Heart right ventricle (tissue), 16 donors: ENCODE data around the gene PTBP1. TPM values are rescaled to one million over a fixed set of nuclear protein-coding genes. Genes with fewer than 3 reads are reported as not detected.

Experiments
- ATAC-seq, 8 donors: fragments of 200-7000 bp; cut with Tn5 transposase; one replicate each; pipeline ENCODE4 v1.9.1; 2020; ENCODE audit warnings: mild to moderate bottlenecking in 8 of 8, moderate library complexity in 8 of 8, moderate number of reproducible peaks in 1 of 8
- DNase-seq, 2 donors: peaks; one replicate each; pipeline ENCODE4 v3.0.0-alpha.2; 2020
- H3K27ac ChIP-seq, 10 donors: fragments of 200-600 bp; sonication (generic) in 2 of 10; one replicate each; pipeline versions ENCODE4 v1.5.0 to v1.8.0; 2020 to 2022; ENCODE audit warnings: mild to moderate bottlenecking in 3 of 10
- H3K27me3 ChIP-seq, 7 donors: fragments of 200-600 bp; one replicate each; pipeline ENCODE4 v1.8.0; 2021 to 2022; ENCODE audit warnings: mild to moderate bottlenecking in 2 of 7
- H3K36me3 ChIP-seq, 9 donors: fragments of 200-600 bp; sonication (generic) in 1 of 9; one replicate each; pipeline versions ENCODE4 v1.5.0 to v1.8.0; 2020 to 2022; ENCODE audit warnings: mild to moderate bottlenecking in 2 of 9
- H3K4me1 ChIP-seq, 9 donors: fragments of 200-600 bp; sonication (generic) in 1 of 9; one replicate each; pipeline versions ENCODE4 v1.5.0 to v1.8.0; 2020 to 2022; ENCODE audit warnings: mild to moderate bottlenecking in 4 of 9
- H3K4me3 ChIP-seq, 10 donors: fragments of 200-600 bp; sonication (generic) in 2 of 10; one replicate each; pipeline versions ENCODE4 v1.5.0 to v1.8.0; 2020 to 2022; ENCODE audit warnings: mild to moderate bottlenecking in 7 of 10, moderate library complexity in 2 of 10
- H3K9me3 ChIP-seq, 11 donors: fragments of 200-600 bp in 10 of 11; sonication (generic) in 2 of 11; one replicate each; pipeline versions ENCODE4 v1.5.0 to v1.8.0; 2013 to 2022; ENCODE audit warnings: mild to moderate bottlenecking in 2 of 11, control low read depth in 1 of 11, moderate library complexity in 1 of 11
- WGBS, 2 donors: extraction: QIAGEN DNeasy Blood & Tissue Kit; methylation state at CpG; one replicate each; pipeline ENCODE4 v1.1.7; 2013; ENCODE audit warnings: inconsistent platforms in 1 of 2; 5-methylcytosine and 5-hydroxymethylcytosine counted together
- intact Hi-C, 10 donors: fragments of 100-400 bp; cut with DNase I; formaldehyde crosslinking; loops; one replicate each; pipeline versions ENCODE4 v1.11.1 to v1.14.2; 2022
- polyA plus RNA-seq, 2 donors: library from polyadenylated mRNA; stranded (reverse); fragments of 200-250 nt; gene quantifications; one replicate each; pipeline ENCODE4 v1.2.3, GENCODE V29; 2013
- total RNA-seq, 10 donors: library from RNA; stranded (reverse); fragmentation: NEBNext Ultra II Directional in 3 of 10; extraction: Animal tissue kit (Norgen Biotek cat#: 25700) in 3 of 10; gene quantifications; one replicate each; pipeline versions ENCODE4 v1.2.1 to v1.2.4, GENCODE V29; 2021 to 2023
- TF ChIP-seq, protein P1 (sequence below), 9 donors: fragments of 200-600 bp; sonication (generic) in 2 of 9; IDR thresholded peaks; one replicate each; pipeline versions ENCODE4 v1.5.0 to v1.8.0; 2021 to 2022; ENCODE audit warnings: antibody characterized with exemption in 9 of 9, mild to moderate bottlenecking in 5 of 9, moderate library complexity in 1 of 9
- donor health status: Arrhythmogenic right ventricular cardiomyopathy.
- donor health status: ischemic (EF 13 %, LVEDD 7.1; RV severe dilation, severe dysfunction).
- donor health status: healthy with polysubstance abuse.
- donor health status: DM: no; HTN: yes; CAD: no.
- donor health status: DM: no; HTN: no; CAD: no.
- donor health status: ischemic (EF 25% LVEDD 6.9; RV normal size, moderate dysfunction).
- donor health status: ischemic (EF 25% LVEDD 5.7; RV mildly dilated, moderate dysfunction).
- donor health status: healthy.
- donor health status: DM: yes; HTN: yes; CAD: no.
- donor health status: Ischemic cardiomyopathy.
- donor health status: ischemic (EF 35%, LVEDD 5.7; RV mildly dilated, moderate dysfunction).
- donor health status: nonischemic (EF 11% LVEDD 7.7; RV severe dilation, severe dysfunction).
- donor health status: DM: yes; HTN: yes; CAD: no.
- donor health status: PGD.
- donor health status: ischemic (EF 29% LVEDD 5.4; RV normal size, mild dysfunction).
- donor health status: nonischemic (EF 23%, LVEDD 6.1; RV moderate dilation, normal function).

Gene PTBP1
- total and polyA plus RNA-seq, 12 donors = 46.2 to 106 (median 56.8) TPM

DNA sequence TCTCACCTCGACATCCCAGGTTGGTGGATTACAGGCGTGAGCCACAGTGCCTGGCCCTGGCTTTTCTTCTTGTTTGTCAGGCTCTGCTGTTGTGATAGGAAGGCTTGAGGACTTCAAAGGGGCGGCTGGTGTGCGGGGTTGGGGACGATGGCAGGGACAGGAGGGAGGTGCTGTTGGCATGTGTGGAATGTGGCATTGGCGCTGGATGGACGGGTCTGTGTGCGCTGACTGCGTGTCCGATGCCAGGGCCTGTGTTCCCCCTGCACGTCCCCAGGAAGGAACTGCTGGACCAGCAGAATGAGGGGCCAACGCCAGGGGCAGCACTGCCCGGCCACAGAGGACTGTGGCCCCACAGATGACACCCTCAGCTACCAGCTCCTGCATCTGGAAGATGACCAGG lies 12.7 kb upstream of the PTBP1 start:
- intact Hi-C loops = no loop called here
- Histone ChIP-seq H3K4me1 (peaks cover 7 to 74% (median 25%) of the 10 kb centered on the region in 9 donors), H3K27me3 (peaks cover 0 to under 1% (median 0%) of the 10 kb centered on the region in 7 donors), H3K36me3 (no peaks in the 10 kb centered on the region), H3K4me3 (peak overlapping the region in 2 of 10 donors; percentile 33 to 39), H3K27ac (peak overlapping the region in 6 of 10 donors; percentile 30 to 89 (median 80)), H3K9me3 (no peaks in the 10 kb centered on the region)
- DNase-seq (no peak), ATAC-seq (no peak)
- WGBS, 2 donors = 44 to 52% methylated on average over 13 of the region's 13 CpGs
- TF ChIP-seq, protein P1, sequence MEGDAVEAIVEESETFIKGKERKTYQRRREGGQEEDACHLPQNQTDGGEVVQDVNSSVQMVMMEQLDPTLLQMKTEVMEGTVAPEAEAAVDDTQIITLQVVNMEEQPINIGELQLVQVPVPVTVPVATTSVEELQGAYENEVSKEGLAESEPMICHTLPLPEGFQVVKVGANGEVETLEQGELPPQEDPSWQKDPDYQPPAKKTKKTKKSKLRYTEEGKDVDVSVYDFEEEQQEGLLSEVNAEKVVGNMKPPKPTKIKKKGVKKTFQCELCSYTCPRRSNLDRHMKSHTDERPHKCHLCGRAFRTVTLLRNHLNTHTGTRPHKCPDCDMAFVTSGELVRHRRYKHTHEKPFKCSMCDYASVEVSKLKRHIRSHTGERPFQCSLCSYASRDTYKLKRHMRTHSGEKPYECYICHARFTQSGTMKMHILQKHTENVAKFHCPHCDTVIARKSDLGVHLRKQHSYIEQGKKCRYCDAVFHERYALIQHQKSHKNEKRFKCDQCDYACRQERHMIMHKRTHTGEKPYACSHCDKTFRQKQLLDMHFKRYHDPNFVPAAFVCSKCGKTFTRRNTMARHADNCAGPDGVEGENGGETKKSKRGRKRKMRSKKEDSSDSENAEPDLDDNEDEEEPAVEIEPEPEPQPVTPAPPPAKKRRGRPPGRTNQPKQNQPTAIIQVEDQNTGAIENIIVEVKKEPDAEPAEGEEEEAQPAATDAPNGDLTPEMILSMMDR (IDR thresholded peaks at IDR 0.05) = no peak

DNA sequence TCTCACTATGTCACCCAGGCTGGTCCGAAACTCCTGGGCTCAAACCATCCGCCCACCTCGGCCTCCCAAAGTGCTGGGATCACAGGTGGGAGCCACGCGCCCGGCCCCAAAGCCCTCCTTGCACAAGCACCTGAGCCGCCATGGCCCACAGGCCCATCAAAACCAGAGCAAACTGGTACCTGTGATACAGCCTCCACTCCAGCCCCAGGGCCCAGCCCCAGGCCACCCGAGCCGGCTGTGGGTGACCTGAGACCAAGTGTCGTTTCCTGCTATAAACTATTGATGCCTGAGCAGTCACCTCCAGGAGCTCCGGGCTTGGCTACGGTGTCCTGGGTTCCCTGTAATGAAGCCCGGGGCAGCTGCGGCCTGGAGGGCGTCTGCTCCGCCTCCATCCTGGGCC lies 9.7 kb upstream of the PTBP1 start:
- H3K4me3 ChIP-seq = no peak overlapping the region
- ATAC-seq = no peak
- no peaks in the 10 kb centered on the region for H3K36me3 ChIP-seq
- TF ChIP-seq, protein P1 (IDR thresholded peaks at IDR 0.05) = no peak
- DNase-seq = no peak
- no peaks in the 10 kb centered on the region for H3K27me3 ChIP-seq
- peak overlapping the region in 9 of 10 donors; percentile 27 to 88 (median 79) for H3K27ac ChIP-seq
- intact Hi-C loops = no loop called here
- no peaks in the 10 kb centered on the region for H3K9me3 ChIP-seq
- WGBS, 2 donors = 85 to 88% methylated on average over 16 of the region's 16 CpGs
- H3K4me1 ChIP-seq = peaks cover 9 to 77% (median 42%) of the 10 kb centered on the region in 9 donors

DNA sequence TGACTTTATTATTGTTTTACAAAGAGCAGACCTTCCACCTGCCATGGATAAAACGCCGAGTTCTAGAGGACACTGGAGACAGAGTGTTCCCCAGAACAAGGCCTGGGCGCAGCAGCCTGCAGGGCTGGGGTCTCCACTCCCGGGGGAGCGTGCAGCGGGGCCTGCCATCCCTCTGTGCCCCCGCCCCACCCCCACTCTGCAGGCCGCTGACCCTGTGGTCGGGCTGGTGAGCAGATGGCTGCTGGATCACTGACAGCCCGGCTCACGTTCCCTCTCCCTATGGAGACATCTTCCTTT lies 8.6 kb upstream of the PTBP1 start:
- DNase-seq = no peak
- Histone ChIP-seq H3K4me3 (peak overlapping the region in 5 of 10 donors; percentile 4 to 32 (median 25)), H3K36me3 (no peaks in the 10 kb centered on the region), H3K27me3 (no peaks in the 10 kb centered on the region), H3K27ac (peak overlapping the region; percentile 48 to 88 (median 80)), H3K4me1 (peaks cover 7 to 75% (median 45%) of the 10 kb centered on the region in 9 donors), H3K9me3 (no peaks in the 10 kb centered on the region)
- intact Hi-C loops = no loop called here
- WGBS, 2 donors = 57 to 64% methylated on average over 11 of the region's 11 CpGs
- TF ChIP-seq, protein P1 (IDR thresholded peaks at IDR 0.05) = no peak
- peak in 2 of 8 donors; percentile 1 to 26 for ATAC-seq

DNA sequence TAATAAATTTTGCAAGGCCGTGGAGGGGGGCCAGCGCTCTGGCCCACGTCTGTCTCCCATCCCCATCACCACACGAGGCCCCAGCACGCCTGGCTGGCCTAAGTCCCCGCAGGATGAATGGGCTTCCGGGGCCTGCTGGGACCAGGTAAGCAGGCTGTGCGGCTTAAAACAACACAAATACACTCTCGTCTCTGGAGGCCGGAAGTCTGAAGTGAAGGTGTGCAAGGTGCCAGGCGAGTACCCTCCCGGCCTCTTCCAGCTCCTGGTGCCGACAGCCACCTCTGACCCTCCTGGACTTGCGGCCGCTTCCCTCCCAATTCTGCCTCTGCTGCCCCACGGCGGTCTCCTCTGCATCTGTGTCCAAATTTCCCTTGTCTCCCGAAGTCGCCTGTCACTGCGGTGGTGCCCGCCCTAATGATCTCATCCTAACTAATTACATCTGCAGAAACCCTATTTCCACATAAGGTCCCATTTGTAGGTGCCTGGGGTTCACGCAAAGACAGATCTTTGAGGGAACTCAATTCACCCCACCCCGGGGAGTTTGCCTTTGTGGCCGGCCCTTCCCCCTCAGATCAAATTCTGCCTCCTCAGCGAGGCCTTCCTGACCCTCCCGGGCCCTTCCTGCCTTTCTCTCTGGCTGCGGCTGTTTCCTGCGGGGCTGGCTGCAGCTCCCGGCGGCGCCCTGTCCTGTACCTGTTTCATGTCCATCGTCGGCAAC lies 8.1 kb upstream of the PTBP1 start:
- Histone ChIP-seq H3K36me3 (no peaks in the 10 kb centered on the region), H3K27ac (peak overlapping the region; percentile 48 to 88 (median 80)), H3K4me1 (peaks cover 7 to 70% (median 45%) of the 10 kb centered on the region in 9 donors), H3K9me3 (no peaks in the 10 kb centered on the region), H3K4me3 (peak overlapping the region in 8 of 10 donors; percentile 4 to 32 (median 15)), H3K27me3 (no peaks in the 10 kb centered on the region)
- intact Hi-C loops = no loop called here
- DNase-seq = peak; percentile 64 to 67
- TF ChIP-seq, protein P1 (IDR thresholded peaks at IDR 0.05) = peak in 2 of 9 donors; percentile 26 to 34
- WGBS, 2 donors = 30 to 37% methylated on average over 33 of the region's 33 CpGs
- peak; percentile 68 to 91 (median 87) for ATAC-seq
